CD14-positive monocyte (primary cell): ENCODE measurements around the gene LIMS2. TPM values are rescaled to one million over a fixed set of nuclear protein-coding genes. Genes with fewer than 3 reads are reported as not detected.

Source experiments
- DNase-seq, 3 donors: peaks; one replicate each; pipeline ENCODE4 v3.0.0-alpha.2; 2011 to 2022
- H2AFZ ChIP-seq: 2 replicates; pipeline ENCODE4 v1.6.0; 2012; ENCODE audit warnings: mild to moderate bottlenecking, low read depth, low read length, inconsistent platforms; ENCODE audit not compliant: insufficient read depth, poor library complexity, severe bottlenecking
- H3K27ac ChIP-seq, 2 donors: 1 replicate in 1 of 2; 2 replicates in 1 of 2; pipeline ENCODE4 v1.5.1; 2012 to 2013; ENCODE audit warnings: low read length in 2 of 2, control low read depth in 1 of 2, inconsistent platforms in 1 of 2, low read depth in 1 of 2, mild to moderate bottlenecking in 1 of 2
- H3K27me3 ChIP-seq, 2 donors: one replicate each; pipeline versions ENCODE4 v1.6.0 to v1.6.1; 2011 to 2013; ENCODE audit warnings: low read length in 2 of 2; ENCODE audit not compliant: control insufficient read depth in 2 of 2, insufficient read depth in 2 of 2
- H3K36me3 ChIP-seq, 2 donors: replicated peaks in 1 of 2; 1 replicate in 1 of 2; 2 replicates in 1 of 2; pipeline versions ENCODE4 v1.5.1 to v1.6.1; 2012 to 2013; ENCODE audit warnings: low read length in 2 of 2, control low read depth in 1 of 2, inconsistent platforms in 1 of 2, mild to moderate bottlenecking in 1 of 2; ENCODE audit not compliant: insufficient read depth in 2 of 2, control insufficient read depth in 1 of 2
- H3K4me1 ChIP-seq, 2 donors: 1 replicate in 1 of 2; 2 replicates in 1 of 2; pipeline versions ENCODE4 v1.5.1 to v1.6.1; 2012 to 2013; ENCODE audit warnings: low read length in 2 of 2, control low read depth in 1 of 2, inconsistent platforms in 1 of 2, mild to moderate bottlenecking in 1 of 2, moderate library complexity in 1 of 2; ENCODE audit not compliant: insufficient read depth in 2 of 2, control insufficient read depth in 1 of 2
- H3K4me2 ChIP-seq: replicated peaks from 2 replicates; pipeline ENCODE3; 2012; ENCODE audit warnings: low read length, moderate library complexity, mild to moderate bottlenecking; ENCODE audit not compliant: poor library complexity, severe bottlenecking; ENCODE audit errors: extremely low read depth
- H3K4me3 ChIP-seq, 3 experiments: fragments of 200-600 bp in 1 of 3; sonication (generic) in 1 of 3; replicated peaks in 1 of 3; 1 replicate in 2 of 3; 2 replicates in 1 of 3; pipeline ENCODE4 v1.5.1; 2011 to 2013; ENCODE audit warnings: low read length in 3 of 3, mild to moderate bottlenecking in 3 of 3, control low read depth in 2 of 3, low read depth in 2 of 3, inconsistent platforms in 1 of 3, moderate library complexity in 1 of 3
- H3K79me2 ChIP-seq: 2 replicates; pipeline ENCODE4 v1.6.0; 2012; ENCODE audit warnings: mild to moderate bottlenecking, control low read depth, inconsistent platforms, low read length, moderate library complexity; ENCODE audit not compliant: insufficient read depth
- H3K9ac ChIP-seq: 2 replicates; pipeline ENCODE4 v1.6.0; 2017; ENCODE audit warnings: low read length, mild to moderate bottlenecking; ENCODE audit not compliant: insufficient read depth, poor library complexity, severe bottlenecking
- H3K9me3 ChIP-seq, 2 donors: replicated peaks in 1 of 2; 1 replicate in 1 of 2; 2 replicates in 1 of 2; pipeline versions ENCODE4 v1.5.1 to v1.6.1; 2012 to 2013; ENCODE audit warnings: low read length in 2 of 2, control low read depth in 1 of 2; ENCODE audit not compliant: control insufficient read depth in 1 of 2, insufficient read depth in 1 of 2
- H4K20me1 ChIP-seq: 2 replicates; pipeline ENCODE4 v1.6.0; 2012; ENCODE audit warnings: mild to moderate bottlenecking, low read length, control low read depth, moderate library complexity; ENCODE audit not compliant: insufficient read depth
- H3K27ac Mint-ChIP-seq, 7 donors: one replicate each; pipeline ENCODE4 v1.8.0; 2020; ENCODE audit warnings: mild to moderate bottlenecking in 7 of 7, mixed read lengths in 7 of 7, moderate library complexity in 6 of 7, inconsistent platforms in 2 of 7
- H3K27me3 Mint-ChIP-seq, 3 donors: one replicate each; pipeline ENCODE4 v1.8.0; 2021 to 2022; ENCODE audit warnings: low read depth in 3 of 3, mild to moderate bottlenecking in 3 of 3, mixed read lengths in 3 of 3, moderate library complexity in 3 of 3, inconsistent platforms in 1 of 3
- H3K36me3 Mint-ChIP-seq, 2 donors: one replicate each; pipeline ENCODE4 v1.8.0; 2020; ENCODE audit warnings: mixed read lengths in 2 of 2, inconsistent platforms in 1 of 2, mild to moderate bottlenecking in 1 of 2
- H3K4me1 Mint-ChIP-seq: one replicate; pipeline ENCODE4 v1.8.0; 2020; ENCODE audit warnings: mild to moderate bottlenecking, mixed read lengths
- H3K4me3 Mint-ChIP-seq, 2 donors: one replicate each; pipeline ENCODE4 v1.8.0; 2020; ENCODE audit warnings: mild to moderate bottlenecking in 2 of 2, mixed read lengths in 2 of 2, moderate library complexity in 1 of 2
- H3K9me3 Mint-ChIP-seq, 7 donors: one replicate each; pipeline ENCODE4 v1.8.0; 2020 to 2022; ENCODE audit warnings: mixed read lengths in 7 of 7, mild to moderate bottlenecking in 6 of 7, moderate library complexity in 6 of 7, inconsistent platforms in 2 of 7
- CTCF ChIP-seq: fragments of 200-600 bp; IDR thresholded peaks from one replicate; pipeline ENCODE4 v1.8.0; 2022; ENCODE audit warnings: antibody characterized with exemption, mild to moderate bottlenecking
- WGBS: methylation state at CpG from one replicate; pipeline ENCODE4 v1.1.5; 2013; ENCODE audit warnings: missing lambda C conversion rate; ENCODE audit not compliant: insufficient coverage; 5-methylcytosine and 5-hydroxymethylcytosine counted together
- intact Hi-C, 2 donors: fragments of 100-400 bp; cut with micrococcal nuclease; formaldehyde crosslinking; loops; one replicate each; pipeline versions ENCODE4 v1.15.0 to v1.15.1; 2023
- polyA plus RNA-seq, 3 donors: library from polyadenylated mRNA; depleted of rRNA in 1 of 3; unstranded in 2 of 3; stranded (reverse) in 1 of 3; fragments of 300-500 nt in 2 of 3; fragments of >200 nt in 1 of 3; fragmentation: Illumina TruSeq in 2 of 3; gene quantifications; 1 replicate in 2 of 3; 2 replicates in 1 of 3; pipeline ENCODE4 v1.2.3, GENCODE V29; 2012 to 2021

Gene LIMS2
- polyA plus RNA-seq, 3 donors, result 0.13 to 1.3 (median 0.23) TPM

GRCh38 chr2:127659408-127660290 is 15.7 kb downstream of the LIMS2 start:
- Histone ChIP-seq H4K20me1 (no peaks in the 10 kb centered on the region), H2AFZ (peak overlapping the region; percentile 46), H3K9ac (no peak overlapping the region), H3K27ac (no peak overlapping the region), H3K36me3 (no peaks in the 10 kb centered on the region), H3K4me3 (no peak overlapping the region), H3K9me3 (peaks cover under 1 to 7% of the 10 kb centered on the region in 2 donors), H3K4me2 (no peak overlapping the region), H3K79me2 (no peaks in the 10 kb centered on the region), H3K4me1 (no peaks in the 10 kb centered on the region), H3K27me3 (peaks cover 10 to 24% of the 10 kb centered on the region in 2 donors)
- no peak overlapping the region for H3K4me3 Mint-ChIP-seq
- H3K9me3 Mint-ChIP-seq, result peaks cover 0 to 11% (median 5%) of the 10 kb centered on the region in 7 donors
- H3K27ac Mint-ChIP-seq, result no peak overlapping the region
- H3K36me3 Mint-ChIP-seq, result peaks cover 0 to 3% of the 10 kb centered on the region in 2 donors
- 74% methylated on average over 10 of the region's 14 CpGs for WGBS
- no peak for TF ChIP-seq CTCF
- intact Hi-C loops, result no loop called here
- peaks cover 21 to 26% (median 22%) of the 10 kb centered on the region in 3 donors for H3K27me3 Mint-ChIP-seq
- H3K4me1 Mint-ChIP-seq, result peaks cover 9% of the 10 kb centered on the region
- DNase-seq, result no peak

GRCh38 chr2:127658641-127659407 is 16.5 kb downstream of the LIMS2 start:
- H3K27ac ChIP-seq, result no peak overlapping the region
- intact Hi-C loops, result no loop called here
- no peaks in the 10 kb centered on the region for H4K20me1 ChIP-seq
- no peaks in the 10 kb centered on the region for H3K36me3 ChIP-seq
- H3K9ac ChIP-seq, result no peak overlapping the region
- H3K4me1 ChIP-seq, result no peaks in the 10 kb centered on the region
- DNase-seq, result no peak
- H2AFZ ChIP-seq, result no peak overlapping the region
- H3K27me3 Mint-ChIP-seq, result peaks cover 16 to 17% (median 16%) of the 10 kb centered on the region in 3 donors
- H3K4me3 ChIP-seq, result no peak overlapping the region
- peaks cover 8% of the 10 kb centered on the region for H3K4me1 Mint-ChIP-seq
- WGBS, result 80% methylated on average over 17 of the region's 20 CpGs
- H3K4me3 Mint-ChIP-seq, result no peak overlapping the region
- H3K9me3 Mint-ChIP-seq, result peaks cover 0 to 9% (median 5%) of the 10 kb centered on the region in 7 donors
- no peak for TF ChIP-seq CTCF
- H3K36me3 Mint-ChIP-seq, result peaks cover 0 to 3% of the 10 kb centered on the region in 2 donors
- peaks cover 8 to 16% of the 10 kb centered on the region in 2 donors for H3K27me3 ChIP-seq
- peaks cover 0 to 7% of the 10 kb centered on the region in 2 donors for H3K9me3 ChIP-seq
- H3K79me2 ChIP-seq, result no peaks in the 10 kb centered on the region
- no peak overlapping the region for H3K27ac Mint-ChIP-seq
- H3K4me2 ChIP-seq, result no peak overlapping the region
